KBM-7 (cell line): ENCODE data around the gene SMIM32.

Experiments
- DNase-seq: peaks from one replicate; pipeline ENCODE4 v3.0.0-alpha.2; 2015
- in situ Hi-C: fragments of 300-500 bp; cut with MboI; formaldehyde crosslinking; loops from 2 replicates; pipeline ENCODE4 v1.14.3; 2020; ENCODE audit warnings: low sequenced_read_pairs, low pct_unique_long_range_greater_than_20kb, mixed read lengths

Gene SMIM32

GRCh38 chr5:136192526-136193321, at the start of gene SMIM32:
TSS of gene SMIM32 (minus strand) at chr5:136193162. CDS start at chr5:136192524, 638 bp downstream.
- peak; percentile 20 for DNase-seq
- in situ Hi-C loops = no loop called here

GRCh38 chr5:136242611-136243010, 49.6 kb upstream of the SMIM32 start:
- DNase-seq = no peak

GRCh38 chr5:136242136-136242535, 49.2 kb upstream of the SMIM32 start:
- in situ Hi-C loops = no loop called here
- no peak for DNase-seq

More at GRCh38 chr5:136242611-136243010, 49.6 kb upstream of the SMIM32 start:
- in situ Hi-C loops = no loop called here

GRCh38 chr5:136240894-136241293, 47.9 kb upstream of the SMIM32 start:
- no peak for DNase-seq
- in situ Hi-C loops = no loop called here

- in situ Hi-C loops = no loop called here
- DNase-seq = no peak
Measured at GRCh38 chr5:136236479-136237083, 43.6 kb upstream of the SMIM32 start.

GRCh38 chr5:136235321-136235720, 42.4 kb upstream of the SMIM32 start:
- in situ Hi-C loops = no loop called here
- no peak for DNase-seq

GRCh38 chr5:136232316-136232715, 39.4 kb upstream of the SMIM32 start:
- in situ Hi-C loops = no loop called here
- DNase-seq = no peak

- in situ Hi-C loops = no loop called here
- no peak for DNase-seq
Measured at GRCh38 chr5:136230176-136230575, 37.2 kb upstream of the SMIM32 start.

GRCh38 chr5:136228136-136228757, 35.3 kb upstream of the SMIM32 start:
- in situ Hi-C loops = no loop called here
- DNase-seq = peak; percentile 4

- in situ Hi-C loops = no loop called here
- DNase-seq = no peak
Measured at GRCh38 chr5:136226401-136226800, 33.4 kb upstream of the SMIM32 start.

- no peak for DNase-seq
- in situ Hi-C loops = no loop called here
Measured at GRCh38 chr5:136225796-136226195, 32.8 kb upstream of the SMIM32 start.

- no peak for DNase-seq
- in situ Hi-C loops = loop anchor here (25.0 kb wide), 1 partner anchor 335 kb away; the partner anchor contains the start of gene IL9
Measured at GRCh38 chr5:136222580-136223235, 29.7 kb upstream of the SMIM32 start.

GRCh38 chr5:136221340-136221739, 28.4 kb upstream of the SMIM32 start:
- DNase-seq = no peak
- in situ Hi-C loops = loop anchor here (25.0 kb wide), 1 partner anchor 334 kb away; the partner anchor contains the start of gene IL9

- no peak for DNase-seq
- in situ Hi-C loops = loop anchor here (25.0 kb wide), 1 partner anchor 329 kb away; the partner anchor contains the start of gene IL9
Measured at GRCh38 chr5:136216230-136216629, 23.3 kb upstream of the SMIM32 start.

- in situ Hi-C loops = loop anchor here (25.0 kb wide), 1 partner anchor 329 kb away; the partner anchor contains the start of gene IL9
- DNase-seq = no peak
Measured at GRCh38 chr5:136215812-136216211, 22.9 kb upstream of the SMIM32 start.

- no peak for DNase-seq
- in situ Hi-C loops = loop anchor here (25.0 kb wide), 1 partner anchor 327 kb away; the partner anchor contains the start of gene IL9
Measured at GRCh38 chr5:136213919-136214493, 21.0 kb upstream of the SMIM32 start.

GRCh38 chr5:136212252-136212721, 19.3 kb upstream of the SMIM32 start:
- peak; percentile 56 for DNase-seq
- in situ Hi-C loops = loop anchor here (25.0 kb wide), 1 partner anchor 325 kb away; the partner anchor contains the start of gene IL9

- DNase-seq = no peak
- in situ Hi-C loops = loop anchor here (25.0 kb wide), 1 partner anchor 324 kb away; the partner anchor contains the start of gene IL9
Measured at GRCh38 chr5:136211282-136212040, 18.5 kb upstream of the SMIM32 start.
